Liver (tissue), 3 donors: ENCODE data around the gene MKKS.

Source experiments
- CTCF ChIP-seq: fragments of 150-350 bp; IDR thresholded peaks from 2 replicates; pipeline ENCODE4 v1.5.1; 2017; ENCODE audit warnings: improper control_type of control experiment, low read depth, low read length; ENCODE audit not compliant: missing input control
- EGR1 ChIP-seq, 2 donors: IDR thresholded peaks; 2 replicates each; pipeline ENCODE4 v1.6.1; 2016 to 2018; ENCODE audit warnings: antibody characterized with exemption in 2 of 2, low read depth in 2 of 2
- FOXA1 ChIP-seq: IDR thresholded peaks from 2 replicates; pipeline ENCODE4 v1.6.1; 2016; ENCODE audit warnings: antibody characterized with exemption
- HNF4A ChIP-seq, 2 donors: conservative IDR thresholded peaks; 2 replicates each; pipeline ENCODE4 v1.6.1; 2016; ENCODE audit warnings: antibody characterized with exemption in 2 of 2, mild to moderate bottlenecking in 2 of 2
- JUND ChIP-seq, 2 donors: IDR thresholded peaks; 2 replicates each; pipeline ENCODE4 v1.6.1; 2016; ENCODE audit warnings: antibody characterized with exemption in 2 of 2
- MAX ChIP-seq: IDR thresholded peaks from 2 replicates; pipeline ENCODE4 v1.6.1; 2016; ENCODE audit warnings: antibody characterized with exemption
- NR2F2 ChIP-seq: IDR thresholded peaks from 2 replicates; pipeline ENCODE4 v1.6.1; 2016; ENCODE audit warnings: antibody characterized with exemption
- RAD21 ChIP-seq, 2 donors: IDR thresholded peaks; 2 replicates each; pipeline ENCODE4 v1.6.1; 2016; ENCODE audit warnings: antibody characterized with exemption in 2 of 2, mild to moderate bottlenecking in 2 of 2
- REST ChIP-seq: IDR thresholded peaks from 2 replicates; pipeline ENCODE4 v1.6.1; 2016; ENCODE audit warnings: antibody characterized with exemption, mild to moderate bottlenecking
- RXRA ChIP-seq, 2 donors: IDR thresholded peaks; 2 replicates each; pipeline ENCODE4 v1.6.1; 2017 to 2018; ENCODE audit warnings: antibody characterized with exemption in 2 of 2, mild to moderate bottlenecking in 1 of 2
- TAF1 ChIP-seq: conservative IDR thresholded peaks from 2 replicates; pipeline ENCODE4 v1.6.1; 2016; ENCODE audit warnings: antibody characterized with exemption, mild to moderate bottlenecking
- YY1 ChIP-seq: IDR thresholded peaks from 2 replicates; pipeline ENCODE4 v1.6.1; 2016; ENCODE audit warnings: antibody characterized with exemption, mild to moderate bottlenecking
- ZBTB33 ChIP-seq: IDR thresholded peaks from 2 replicates; pipeline ENCODE4 v1.6.1; 2016; ENCODE audit warnings: antibody characterized with exemption
- donor health status: healthy.
- donor health status: healthy.

- TF ChIP-seq ZBTB33 (no peak), CTCF (no peak), MAX (no peak), JUND (IDR thresholded peaks at IDR 0.05) (no peak), REST (no peak), NR2F2 (no peak), YY1 (no peak), RAD21 (IDR thresholded peaks at IDR 0.05) (no peak), FOXA1 (no peak), TAF1 (no peak), HNF4A (conservative IDR thresholded peaks at IDR 0.05) (no peak), RXRA (IDR thresholded peaks at IDR 0.05) (no peak), EGR1 (IDR thresholded peaks at IDR 0.05; ENCODE audit: low read depth in 2 of 2) (no peak)
Measured at GRCh38 chr20:10430000-10430466, 4.0 kb downstream of the MKKS start.
